ENCODE measurements around the gene TMPRSS12.
"Not testable (repeated sequence)": the region's sequence is repeated elsewhere in the genome, so short reads cannot be mapped to it uniquely, and the experiment has no call there.

TMPRSS12 gene

GRCh38 chr12:50862316-50862715, 19.6 kb downstream of the TMPRSS12 start:
- in situ Hi-C loops (cut with MboI; ENCODE audit: low sequenced_read_pairs, unreplicated experiment): no loop called here
- DNase-seq (ENCODE audit: low spot score): no peak
- no peak for TF ChIP-seq CTCF (IDR thresholded peaks at IDR 0.05; ENCODE audit: borderline replicate concordance, control extremely low read depth, extremely low read depth, insufficient read depth, missing control alignments)

GRCh38 chr12:50865266-50865665, 22.5 kb downstream of the TMPRSS12 start:
- TF ChIP-seq CTCF (IDR thresholded peaks at IDR 0.05; ENCODE audit: borderline replicate concordance, control extremely low read depth, extremely low read depth, insufficient read depth, missing control alignments): no peak
- in situ Hi-C loops (cut with MboI; ENCODE audit: low sequenced_read_pairs, unreplicated experiment): no loop called here
- no peak for DNase-seq (ENCODE audit: low spot score)

DNA sequence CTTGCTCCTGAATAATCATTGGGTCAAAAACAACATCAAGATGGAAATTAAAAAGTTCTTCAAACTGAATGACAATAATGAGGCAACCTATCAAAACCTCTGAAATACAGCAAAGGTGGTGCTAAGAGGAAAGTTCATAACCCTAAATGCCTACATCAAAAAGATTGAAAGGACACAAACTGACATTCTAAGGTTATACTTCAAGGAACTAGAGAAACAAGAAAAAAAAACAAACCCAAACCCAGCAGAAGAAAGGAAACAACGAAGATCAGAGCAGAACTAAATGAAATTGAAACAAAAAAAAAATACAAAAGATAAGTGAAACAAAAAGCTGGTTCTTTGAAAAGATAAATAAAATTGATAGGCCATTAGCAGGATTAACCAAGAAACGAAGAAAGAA, 26.2 kb downstream of the TMPRSS12 start:
- in situ Hi-C loops (cut with MboI; ENCODE audit: low sequenced_read_pairs, unreplicated experiment); DNase-seq (ENCODE audit: low spot score): not testable (repeated sequence)

DNA sequence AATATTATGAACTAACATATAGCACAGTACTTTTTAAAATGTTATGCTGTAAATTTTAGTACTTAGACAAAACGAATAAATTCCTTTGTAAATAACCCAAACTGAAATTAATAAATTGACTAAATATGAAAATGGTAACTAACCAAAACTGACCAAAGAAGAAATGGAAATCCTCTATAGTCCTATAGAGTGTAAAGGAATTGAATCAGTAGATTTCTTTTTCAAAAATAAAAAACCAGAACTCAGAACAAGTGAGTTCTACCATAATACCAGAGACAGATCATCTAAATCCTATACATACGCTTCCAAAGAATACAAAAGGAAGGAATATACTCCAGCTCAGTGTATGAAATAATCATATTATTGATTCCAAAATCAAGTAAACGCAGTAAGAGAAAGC, 39.8 kb downstream of the TMPRSS12 start:
- TF ChIP-seq CTCF (IDR thresholded peaks at IDR 0.05; ENCODE audit: borderline replicate concordance, control extremely low read depth, extremely low read depth, insufficient read depth, missing control alignments): no peak
- in situ Hi-C loops (cut with MboI; ENCODE audit: low sequenced_read_pairs, unreplicated experiment): no loop called here

DNA sequence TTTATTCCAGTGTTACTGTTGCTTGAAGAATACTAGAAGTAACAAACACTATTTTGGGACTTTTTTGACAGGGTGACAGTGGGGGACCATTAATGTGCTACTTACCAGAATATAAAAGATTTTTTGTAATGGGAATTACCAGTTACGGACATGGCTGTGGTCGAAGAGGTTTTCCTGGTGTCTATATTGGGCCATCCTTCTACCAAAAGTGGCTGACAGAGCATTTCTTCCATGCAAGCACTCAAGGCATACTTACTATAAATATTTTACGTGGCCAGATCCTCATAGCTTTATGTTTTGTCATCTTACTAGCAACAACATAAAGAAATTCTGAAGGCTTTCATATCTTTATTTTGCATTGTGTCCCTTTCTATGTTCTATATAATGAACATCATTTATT, 44.5 kb downstream of the TMPRSS12 start:
- DNase-seq (ENCODE audit: low spot score): no peak
- in situ Hi-C loops (cut with MboI; ENCODE audit: low sequenced_read_pairs, unreplicated experiment): no loop called here
- TF ChIP-seq CTCF (IDR thresholded peaks at IDR 0.05; ENCODE audit: borderline replicate concordance, control extremely low read depth, extremely low read depth, insufficient read depth, missing control alignments): no peak

More for the DNA sequence above, 39.8 kb downstream of the TMPRSS12 start:
- no peak for DNase-seq (ENCODE audit: low spot score)

DNA sequence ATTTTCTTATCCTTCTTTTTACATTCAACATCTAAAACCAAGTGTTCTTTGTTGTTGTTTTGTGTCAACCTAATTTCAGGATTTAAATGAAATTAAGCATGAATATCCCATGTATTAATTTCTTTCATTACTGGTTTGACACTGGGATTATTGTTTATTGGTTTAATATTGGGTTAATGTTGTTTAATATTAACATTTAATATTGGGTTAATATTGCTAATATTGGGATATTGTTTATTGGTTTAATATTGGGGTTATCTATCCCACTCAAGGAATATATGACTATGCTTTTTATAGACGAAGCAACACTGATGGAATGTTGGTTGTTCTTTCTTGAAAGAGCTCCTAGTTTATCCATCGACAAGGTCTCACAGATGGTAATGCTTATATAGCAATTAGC, 45.9 kb downstream of the TMPRSS12 start:
- TF ChIP-seq CTCF (IDR thresholded peaks at IDR 0.05; ENCODE audit: borderline replicate concordance, control extremely low read depth, extremely low read depth, insufficient read depth, missing control alignments): no peak
- in situ Hi-C loops (cut with MboI; ENCODE audit: low sequenced_read_pairs, unreplicated experiment): no loop called here
- no peak for DNase-seq (ENCODE audit: low spot score)

- DNase-seq (ENCODE audit: low spot score): no peak
- no peak for TF ChIP-seq CTCF (IDR thresholded peaks at IDR 0.05; ENCODE audit: borderline replicate concordance, control extremely low read depth, extremely low read depth, insufficient read depth, missing control alignments)
- in situ Hi-C loops (cut with MboI; ENCODE audit: low sequenced_read_pairs, unreplicated experiment): no loop called here
Measured at GRCh38 chr12:50894241-50894640, 51.5 kb downstream of the TMPRSS12 start.
